K562 (cell line): ENCODE results near the gene PREP. TPM values are rescaled to one million over a fixed set of nuclear protein-coding genes. Genes with fewer than 3 reads are reported as not detected.

Source experiments
- ATAC-seq: fragments of 200-7000 bp; cut with Tn5 transposase; 3 replicates; pipeline ENCODE4 v1.9.1; 2020; ENCODE audit warnings: moderate library complexity
- BruUV-seq: library from RNA; stranded (reverse); fragments of 400-500 nt; replicated peaks from 2 replicates; lab custom pipeline; 2021; lab: Mats Ljungman, UMichigan
- CTCF ChIA-PET: fragments of 300-600 bp; formaldehyde crosslinking; extraction: SDS; loops from one replicate; lab custom pipeline; 2021; ENCODE audit warnings: low intra/inter-chr PET ratio; lab: Yijun Ruan, JAX
- POLR2A ChIA-PET: fragments of 300-600, 350-650 bp; sonication (Branson Sonifier 250); formaldehyde crosslinking; extraction: SDS; loops from one replicate; lab custom pipeline; 2021; ENCODE audit warnings: antibody characterized with exemption, inconsistent platforms; lab: Yijun Ruan, JAX
- DNase-seq, 4 experiments: peaks; one replicate each; pipeline versions ENCODE4 v3.0.0 to v3.0.0-alpha.2; 2011 to 2018; ENCODE audit warnings: low spot score in 3 of 4, mixed read lengths in 3 of 4; ENCODE audit errors: extremely low read depth in 1 of 4
- FAIRE-seq: peaks from 2 replicates; lab custom pipeline; 2011; peaks lifted over from hg19 to GRCh38; lab: Jason Lieb, UNC
- H2AFZ ChIP-seq: 2 replicates; pipeline ENCODE4 v1.6.0; 2011; ENCODE audit warnings: low read depth, low read length, control low read depth, inconsistent platforms
- H3K27ac ChIP-seq: fragments of 200-600 bp; 3 replicates; pipeline ENCODE4 v1.8.0; 2011; ENCODE audit warnings: low read depth, mild to moderate bottlenecking, control low read depth, inconsistent platforms, low read length, moderate library complexity, mixed read lengths; ENCODE audit errors: extremely low read depth
- H3K27me3 ChIP-seq, 2 experiments: fragments of 300-600 bp in 1 of 2; 2 replicates in 1 of 2; 3 replicates in 1 of 2; pipeline versions ENCODE4 v1.6.0 to v1.8.0; 2011; ENCODE audit warnings: inconsistent platforms in 2 of 2, low read length in 2 of 2, mild to moderate bottlenecking in 1 of 2, mixed read lengths in 1 of 2, moderate library complexity in 1 of 2; ENCODE audit not compliant: control insufficient read depth in 2 of 2, insufficient read depth in 2 of 2
- H3K36me3 ChIP-seq: fragments of 300-600 bp; 3 replicates; pipeline ENCODE4 v1.8.0; 2011; ENCODE audit warnings: mild to moderate bottlenecking, low read length, inconsistent platforms; ENCODE audit not compliant: control insufficient read depth, insufficient read depth
- H3K4me1 ChIP-seq, 2 experiments: fragments of 200-600 bp in 1 of 2; replicated peaks in 1 of 2; 2 replicates in 1 of 2; 3 replicates in 1 of 2; pipeline versions ENCODE4 v1.5.1 to v1.8.0; 2011; ENCODE audit warnings: inconsistent platforms in 2 of 2, low read length in 2 of 2, mild to moderate bottlenecking in 1 of 2, mixed read lengths in 1 of 2, moderate library complexity in 1 of 2; ENCODE audit not compliant: control insufficient read depth in 2 of 2, insufficient read depth in 2 of 2
- H3K4me2 ChIP-seq: 2 replicates; pipeline ENCODE4 v1.6.1; 2011; ENCODE audit warnings: low read length, control low read depth, inconsistent platforms, mixed read lengths; ENCODE audit not compliant: insufficient read depth
- H3K4me3 ChIP-seq: fragments of 200-600 bp; sonication (generic), shearing (Covaris generic); 2 replicates; pipeline ENCODE4 v1.5.1; 2016; ENCODE audit warnings: control low read depth, inconsistent platforms
- H3K79me2 ChIP-seq: fragments of 200-600 bp; 3 replicates; pipeline ENCODE4 v1.8.0; 2011; ENCODE audit warnings: low read length, inconsistent platforms; ENCODE audit not compliant: control insufficient read depth, insufficient read depth
- H3K9ac ChIP-seq, 2 experiments: 2 replicates each; pipeline versions ENCODE4 v1.6.0 to v1.6.1; 2011; ENCODE audit warnings: low read depth in 2 of 2, low read length in 2 of 2, control low read depth in 1 of 2, inconsistent platforms in 1 of 2, mild to moderate bottlenecking in 1 of 2, mixed read lengths in 1 of 2; ENCODE audit not compliant: insufficient read depth in 1 of 2
- H3K9me1 ChIP-seq: one replicate; pipeline ENCODE4 v1.6.0; 2011; ENCODE audit warnings: inconsistent platforms, mild to moderate bottlenecking, low read length, moderate library complexity; ENCODE audit not compliant: control insufficient read depth, insufficient read depth
- H3K9me3 ChIP-seq: replicated peaks from 2 replicates; pipeline ENCODE4 v1.5.1; 2011; ENCODE audit warnings: low read depth, low read length, inconsistent platforms; ENCODE audit not compliant: control insufficient read depth, insufficient read depth
- H4K20me1 ChIP-seq: replicated peaks from 2 replicates; pipeline ENCODE4 v1.6.1; 2011; ENCODE audit warnings: low read length, inconsistent platforms, mixed read lengths; ENCODE audit not compliant: control insufficient read depth, insufficient read depth
- SETDB1 ChIP-seq: IDR thresholded peaks from one replicate; pipeline ENCODE4 v1.6.1; 2012; ENCODE audit warnings: low read length, control low read depth, inconsistent platforms
- SPI1 ChIP-seq: IDR thresholded peaks from 2 replicates; pipeline ENCODE4 v1.6.1; 2011; ENCODE audit warnings: low read depth, low read length, control low read depth, borderline replicate concordance
- ZNF224 ChIP-seq: sonication (generic); formaldehyde crosslinking; IDR thresholded peaks from 2 replicates; pipeline ENCODE4 v1.8.0; 2022; ENCODE audit warnings: mild to moderate bottlenecking, missing genetic modification reagents
- ZNF707 ChIP-seq: fragments of 250-450 bp; sonication (Bioruptor Pico); conservative IDR thresholded peaks from 2 replicates; pipeline ENCODE4 v1.8.0; 2022; ENCODE audit warnings: inconsistent platforms, mild to moderate bottlenecking, moderate library complexity
- ZSCAN29 ChIP-seq: fragments of 450-650 bp; IDR thresholded peaks from 2 replicates; pipeline ENCODE4 v1.6.1; 2017
- WGBS: fragments of 100-300 bp; shearing (Covaris generic); methylation state at CpG from one replicate; pipeline ENCODE4 v1.1.6; 2016; ENCODE audit warnings: low coverage, mixed read lengths; ENCODE audit not compliant: insufficient coverage; ENCODE audit errors: missing lambda C conversion rate; 5-methylcytosine and 5-hydroxymethylcytosine counted together
- in situ Hi-C: fragments of 300-500 bp; cut with MboI; formaldehyde crosslinking; loops from 4 replicates; pipeline ENCODE4 v1.15.0; 2018; ENCODE audit warnings: inconsistent platforms, mixed read lengths
- intact Hi-C: fragments of 100-400 bp; cut with micrococcal nuclease; formaldehyde crosslinking; loops from 2 replicates; pipeline ENCODE4 v1.14.2; 2022
- polyA plus RNA-seq, 8 experiments: library from polyadenylated mRNA; depleted of rRNA in 4 of 8; stranded (reverse) in 5 of 8; unstranded in 3 of 8; fragments of >200 nt; fragmentation: Nextera tagmentation in 2 of 8; fragmentation: Illumina TruSeq in 1 of 8; extraction: Ambion mirVana in 2 of 8; extraction: Trizol in 1 of 8; gene quantifications; 2 replicates each; pipeline versions ENCODE4 v1.2.1 to v1.2.3, GENCODE V29; 2011 to 2014; ENCODE audit warnings: inconsistent platforms in 1 of 8, missing spikeins in 1 of 8
- total RNA-seq, 7 experiments: library from RNA; depleted of rRNA in 6 of 7; stranded (reverse); fragments of >200 nt in 6 of 7; fragmentation: Illumina TruSeq in 2 of 7; extraction: Trizol in 2 of 7; gene quantifications; 2 replicates each; pipeline versions ENCODE4 v1.2.1 to v1.2.3, GENCODE V29; 2011 to 2021; ENCODE audit warnings: low replicate concordance in 1 of 7
- TF ChIP-seq, protein P1 (sequence below): fragments of 250-450 bp; sonication (Bioruptor Pico); IDR thresholded peaks from 2 replicates; pipeline ENCODE4 v1.5.0; 2020; ENCODE audit warnings: mild to moderate bottlenecking

The PREP gene
- total and polyA plus RNA-seq, 9 of the 15 experiments (the other 6 are each of a cell fraction or from before 2014, with no cell fraction given) = 14.1 to 60.8 (median 28.3) TPM

DNA sequence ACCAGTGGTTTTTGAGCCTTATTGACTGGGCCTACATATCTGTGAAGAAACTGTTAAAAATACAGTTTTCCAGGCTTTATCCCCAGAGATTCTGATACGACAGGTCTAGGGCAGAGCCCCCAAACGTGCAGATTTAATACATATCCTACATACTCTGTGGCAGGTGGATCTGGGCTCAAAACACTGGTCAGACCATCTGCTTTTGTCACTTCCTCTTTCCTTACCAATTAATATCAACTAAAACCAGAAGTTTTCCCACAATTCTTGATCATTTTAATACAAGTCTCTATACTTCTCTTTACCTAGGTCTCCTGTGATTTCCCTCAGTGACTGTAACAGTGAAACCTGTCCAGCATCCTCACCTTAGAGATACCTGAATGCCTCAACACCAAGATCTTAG lies 108.8 kb downstream of the PREP start:
- intact Hi-C loops (no loop called here), in situ Hi-C loops (no loop called here)
- Histone ChIP-seq H2AFZ (no peak overlapping the region), H3K9me3 (no peaks in the 10 kb centered on the region), H3K79me2 (no peaks in the 10 kb centered on the region), H3K27me3 (no peaks in the 10 kb centered on the region), H3K4me3 (no peak overlapping the region), H3K4me1 (no peaks in the 10 kb centered on the region), H3K36me3 (peaks cover 11% of the 10 kb centered on the region; the same call in 2 of the 3 replicates), H3K4me2 (no peak overlapping the region), H3K27ac (no peak overlapping the region), H4K20me1 (no peaks in the 10 kb centered on the region), H3K9ac (no peak overlapping the region), H3K9me1 (no peaks in the 10 kb centered on the region)
- no peak for TF ChIP-seq ZNF707 (CRISPR knock-in tag)
- TF ChIP-seq ZNF224 (CRISPR knock-in tag) = no peak
- peak; percentile 59 for TF ChIP-seq SPI1
- no peak for ATAC-seq
- ChIA-PET CTCF (no interaction called here), POLR2A (interaction anchor here (1.0 to 1.6 kb wide), 3 partner anchors 9 to 19 kb away, joined by 4 to 5 read pairs (median 4); no protein-coding TSS in a partner anchor)
- no peak for FAIRE-seq
- 75% methylated on average over 2 of the region's 2 CpGs for WGBS
- BruUV-seq = no TSS peak
- no peak for DNase-seq

GRCh38 chr6:105292689-105293339 lies 110.1 kb downstream of the PREP start:
- intact Hi-C loops (no loop called here), in situ Hi-C loops (no loop called here)
- FAIRE-seq = no peak
- no peak overlapping the region for H3K9ac ChIP-seq
- H4K20me1 ChIP-seq = no peaks in the 10 kb centered on the region
- no TSS peak for BruUV-seq
- H3K4me3 ChIP-seq = no peak overlapping the region
- no peak overlapping the region for H2AFZ ChIP-seq
- no peaks in the 10 kb centered on the region for H3K9me3 ChIP-seq
- H3K4me1 ChIP-seq = no peaks in the 10 kb centered on the region
- peaks cover 9% of the 10 kb centered on the region for H3K36me3 ChIP-seq
- no peak overlapping the region for H3K4me2 ChIP-seq
- no peak for ATAC-seq
- TF ChIP-seq ZSCAN29 = no peak
- TF ChIP-seq, protein P1, sequence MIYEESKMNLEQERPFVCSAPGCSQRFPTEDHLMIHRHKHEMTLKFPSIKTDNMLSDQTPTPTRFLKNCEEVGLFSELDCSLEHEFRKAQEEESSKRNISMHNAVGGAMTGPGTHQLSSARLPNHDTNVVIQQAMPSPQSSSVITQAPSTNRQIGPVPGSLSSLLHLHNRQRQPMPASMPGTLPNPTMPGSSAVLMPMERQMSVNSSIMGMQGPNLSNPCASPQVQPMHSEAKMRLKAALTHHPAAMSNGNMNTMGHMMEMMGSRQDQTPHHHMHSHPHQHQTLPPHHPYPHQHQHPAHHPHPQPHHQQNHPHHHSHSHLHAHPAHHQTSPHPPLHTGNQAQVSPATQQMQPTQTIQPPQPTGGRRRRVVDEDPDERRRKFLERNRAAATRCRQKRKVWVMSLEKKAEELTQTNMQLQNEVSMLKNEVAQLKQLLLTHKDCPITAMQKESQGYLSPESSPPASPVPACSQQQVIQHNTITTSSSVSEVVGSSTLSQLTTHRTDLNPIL (CRISPR knock-in tag) = no peak
- TF ChIP-seq SETDB1 = no peak
- no peak for DNase-seq
- ChIA-PET CTCF (no interaction called here), POLR2A (interaction anchor here (0.9 to 1.6 kb wide), 2 partner anchors 8 to 10 kb away, joined by 4 to 5 read pairs; no protein-coding TSS in a partner anchor)
- no peaks in the 10 kb centered on the region for H3K79me2 ChIP-seq
- no peak overlapping the region for H3K27ac ChIP-seq
- no peaks in the 10 kb centered on the region for H3K9me1 ChIP-seq
- WGBS = 84% methylated on average over 4 of the region's 4 CpGs
- H3K27me3 ChIP-seq = no peaks in the 10 kb centered on the region
